ENCODE measurements around the gene DPYD.

DNA sequence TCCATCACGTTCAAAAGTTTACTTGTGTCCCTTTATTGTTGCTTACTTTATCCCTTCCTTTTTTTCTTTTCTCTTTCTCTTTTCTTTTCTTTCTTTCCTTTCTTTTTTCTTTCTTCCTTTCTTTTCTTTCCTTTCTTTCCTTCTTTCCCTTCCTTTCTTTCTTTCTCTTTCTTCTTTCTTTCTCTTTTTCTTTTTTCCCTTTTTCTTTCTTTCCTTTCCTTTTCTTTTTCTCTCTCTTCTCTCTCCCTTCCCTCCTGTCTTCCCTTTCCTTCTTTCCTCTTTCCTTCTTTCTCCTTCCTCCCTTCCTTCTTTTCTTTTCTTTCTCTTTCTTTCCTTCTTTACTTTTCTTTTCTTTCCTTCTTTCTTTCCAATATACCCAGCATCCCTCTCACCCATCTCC is 391.2 kb downstream of the DPYD start:
- TF ChIP-seq POLR2A (IDR thresholded peaks at IDR 0.05; ENCODE audit: low read length) (no peak), GATA1 (IDR thresholded peaks at IDR 0.05; ENCODE audit: low read depth, low read length) (no peak)
